ENCODE measurements around the gene BTG2. TPM values are rescaled to one million over a fixed set of nuclear protein-coding genes. Genes with fewer than 3 reads are reported as not detected.

BTG2 gene
- total RNA-seq, 1 experiment from 2014 or later, result 2.7 TPM

- no peaks in the 10 kb centered on the region for H3K9me3 Mint-ChIP-seq (ENCODE audit: low read depth, unreplicated experiment)
- H3K27me3 Mint-ChIP-seq (ENCODE audit: unreplicated experiment), result peaks cover 75% of the 10 kb centered on the region
- intact Hi-C loops (cut with micrococcal nuclease; ENCODE audit: unreplicated experiment), result no loop called here
- H3K27ac Mint-ChIP-seq (ENCODE audit: unreplicated experiment), result no peak overlapping the region
- BruUV-seq (replicated peaks), result no TSS peak
- no peak for TF ChIP-seq CTCF (IDR thresholded peaks at IDR 0.05; ENCODE audit: unreplicated experiment)
- no peak for DNase-seq
- H3K4me1 Mint-ChIP-seq (ENCODE audit: low read depth, unreplicated experiment), result peaks cover 32% of the 10 kb centered on the region
- CTCF ChIA-PET, result no interaction called here
- H3K4me3 Mint-ChIP-seq (ENCODE audit: low read depth, unreplicated experiment), result no peak overlapping the region
- H3K36me3 Mint-ChIP-seq (ENCODE audit: insufficient read depth, unreplicated experiment), result peaks cover 10% of the 10 kb centered on the region
These were observed 19.7 kb downstream of the BTG2 start for GRCh38 chr1:203325026-203325417.

GRCh38 chr1:203325418-203326091, 20.2 kb downstream of the BTG2 start:
- H3K27me3 Mint-ChIP-seq (ENCODE audit: unreplicated experiment), result peaks cover 69% of the 10 kb centered on the region

GRCh38 chr1:203326830-203327683, 21.7 kb downstream of the BTG2 start:
- BruUV-seq (replicated peaks), result no TSS peak
- Mint-ChIP-seq H3K27me3 (ENCODE audit: unreplicated experiment) (peaks cover 54% of the 10 kb centered on the region), H3K4me1 (ENCODE audit: low read depth, unreplicated experiment) (peaks cover 21% of the 10 kb centered on the region), H3K36me3 (ENCODE audit: insufficient read depth, unreplicated experiment) (peaks cover 10% of the 10 kb centered on the region), H3K9me3 (ENCODE audit: low read depth, unreplicated experiment) (no peaks in the 10 kb centered on the region), H3K4me3 (ENCODE audit: low read depth, unreplicated experiment) (peak overlapping the region; percentile 71), H3K27ac (ENCODE audit: unreplicated experiment) (peak overlapping the region; percentile 70)
- peak; percentile 96 for DNase-seq
- TF ChIP-seq CTCF (IDR thresholded peaks at IDR 0.05; ENCODE audit: unreplicated experiment), result no peak
- intact Hi-C loops (cut with micrococcal nuclease; ENCODE audit: unreplicated experiment), result no loop called here
- CTCF ChIA-PET, result interaction anchor here (0.6 to 2.2 kb wide), 14 partner anchors 10 to 201 kb away, joined by 3 to 36 read pairs (median 6); partner anchors contain the start of gene BTG2

More at GRCh38 chr1:203325418-203326091, 20.2 kb downstream of the BTG2 start:
- no peak for DNase-seq
- CTCF ChIA-PET, result no interaction called here
- intact Hi-C loops (cut with micrococcal nuclease; ENCODE audit: unreplicated experiment), result no loop called here
- TF ChIP-seq CTCF (IDR thresholded peaks at IDR 0.05; ENCODE audit: unreplicated experiment), result no peak
- H3K27ac Mint-ChIP-seq (ENCODE audit: unreplicated experiment), result no peak overlapping the region
- peaks cover 10% of the 10 kb centered on the region for H3K36me3 Mint-ChIP-seq (ENCODE audit: insufficient read depth, unreplicated experiment)
- H3K4me1 Mint-ChIP-seq (ENCODE audit: low read depth, unreplicated experiment), result peaks cover 29% of the 10 kb centered on the region
- H3K9me3 Mint-ChIP-seq (ENCODE audit: low read depth, unreplicated experiment), result no peaks in the 10 kb centered on the region
- H3K4me3 Mint-ChIP-seq (ENCODE audit: low read depth, unreplicated experiment), result no peak overlapping the region
- BruUV-seq (replicated peaks), result no TSS peak

- peak overlapping the region; percentile 71 for H3K4me3 Mint-ChIP-seq (ENCODE audit: low read depth, unreplicated experiment)
- peak; percentile 65 for DNase-seq
- intact Hi-C loops (cut with micrococcal nuclease; ENCODE audit: unreplicated experiment), result loop anchor here (2.0 kb wide), 1 partner anchor 55 kb away; no protein-coding TSS in a partner anchor
- H3K27ac Mint-ChIP-seq (ENCODE audit: unreplicated experiment), result peak overlapping the region; percentile 70
- H3K27me3 Mint-ChIP-seq (ENCODE audit: unreplicated experiment), result peaks cover 46% of the 10 kb centered on the region
- CTCF ChIA-PET, result interaction anchor here (0.8 to 2.2 kb wide), 13 partner anchors 9 to 60 kb away, joined by 3 to 36 read pairs (median 6); partner anchors contain the start of gene BTG2
- BruUV-seq (replicated peaks), result no TSS peak
- no peaks in the 10 kb centered on the region for H3K9me3 Mint-ChIP-seq (ENCODE audit: low read depth, unreplicated experiment)
- peaks cover 21% of the 10 kb centered on the region for H3K4me1 Mint-ChIP-seq (ENCODE audit: low read depth, unreplicated experiment)
- peaks cover 10% of the 10 kb centered on the region for H3K36me3 Mint-ChIP-seq (ENCODE audit: insufficient read depth, unreplicated experiment)
- TF ChIP-seq CTCF (IDR thresholded peaks at IDR 0.05; ENCODE audit: unreplicated experiment), result peak; percentile 35
These were observed 22.6 kb downstream of the BTG2 start for GRCh38 chr1:203327684-203328457.

All from Calu3 (cell line).